Neural progenitor cell (in vitro differentiated cells): Measurements from ENCODE around the gene DDC. TPM values are rescaled to one million over a fixed set of nuclear protein-coding genes. Genes with fewer than 3 reads are reported as not detected.
"Not testable (repeated sequence)": the region's sequence is repeated elsewhere in the genome, so short reads cannot be mapped to it uniquely, and the experiment has no call there.

Experiments
- DNase-seq: peaks from one replicate; pipeline ENCODE4 v3.0.0-alpha.2; 2016; ENCODE audit warnings: low spot score
- H2AFZ ChIP-seq: fragments of 200-600 bp; sonication (generic); replicated peaks from 2 replicates; pipeline ENCODE4 v1.6.1; 2016; ENCODE audit warnings: antibody characterized with exemption
- H3F3A ChIP-seq: fragments of 200-600 bp; sonication (generic); 2 replicates; pipeline ENCODE4 v1.6.1; 2016; ENCODE audit warnings: antibody characterized with exemption, low read depth
- H3K27ac ChIP-seq: fragments of 200-600 bp; sonication (generic); 2 replicates; pipeline ENCODE4 v1.5.1; 2016; ENCODE audit warnings: mild to moderate bottlenecking
- H3K27me3 ChIP-seq: fragments of 200-600 bp; sonication (generic); 2 replicates; pipeline ENCODE4 v1.6.1; 2016; ENCODE audit warnings: mild to moderate bottlenecking, moderate library complexity
- H3K36me3 ChIP-seq: fragments of 200-600 bp; sonication (generic); 2 replicates; pipeline ENCODE4 v1.5.1; 2016
- H3K4me1 ChIP-seq: fragments of 200-600 bp; sonication (generic); 2 replicates; pipeline ENCODE4 v1.6.1; 2016; ENCODE audit warnings: mixed run types
- H3K4me2 ChIP-seq: fragments of 200-600 bp; sonication (generic); 2 replicates; pipeline ENCODE4 v1.6.1; 2016
- H3K4me3 ChIP-seq: fragments of 200-600 bp; sonication (generic); 2 replicates; pipeline ENCODE4 v1.5.1; 2016
- H3K79me2 ChIP-seq: fragments of 200-600 bp; sonication (generic); 2 replicates; pipeline ENCODE4 v1.6.1; 2016; ENCODE audit warnings: low read depth
- H3K9ac ChIP-seq: fragments of 200-600 bp; sonication (generic); 2 replicates; pipeline ENCODE4 v1.6.1; 2016
- H3K9me3 ChIP-seq: fragments of 200-600 bp; sonication (generic); 2 replicates; pipeline ENCODE4 v1.5.1; 2016; ENCODE audit warnings: low read depth
- H4K20me1 ChIP-seq: fragments of 200-600 bp; sonication (generic); 2 replicates; pipeline ENCODE4 v1.6.1; 2016; ENCODE audit warnings: low read depth
- H3K27ac Mint-ChIP-seq: 3 replicates; pipeline ENCODE4 v1.8.0; 2021; ENCODE audit warnings: mixed read lengths
- H3K27me3 Mint-ChIP-seq: 2 replicates; pipeline ENCODE4 v1.8.0; 2022; ENCODE audit warnings: low read depth, mild to moderate bottlenecking, inconsistent platforms, moderate library complexity, mixed read lengths; ENCODE audit not compliant: insufficient read depth
- H3K36me3 Mint-ChIP-seq: 3 replicates; pipeline ENCODE4 v1.8.0; 2021; ENCODE audit warnings: mixed read lengths
- H3K4me1 Mint-ChIP-seq: 3 replicates; pipeline ENCODE4 v1.8.0; 2021; ENCODE audit warnings: mixed read lengths
- H3K4me3 Mint-ChIP-seq: 3 replicates; pipeline ENCODE4 v1.8.0; 2021; ENCODE audit warnings: mild to moderate bottlenecking, moderate library complexity, mixed read lengths
- H3K9me3 Mint-ChIP-seq: 3 replicates; pipeline ENCODE4 v1.8.0; 2020; ENCODE audit warnings: mixed read lengths
- EZH2 ChIP-seq: fragments of 200-600 bp; sonication (generic); IDR thresholded peaks from 2 replicates; pipeline ENCODE4 v1.6.1; 2017; ENCODE audit warnings: antibody characterized with exemption, mild to moderate bottlenecking, moderate library complexity
- EZH2phosphoT487 ChIP-seq: fragments of 200-600 bp; sonication (generic); IDR thresholded peaks from 2 replicates; pipeline ENCODE4 v1.6.1; 2017; ENCODE audit warnings: antibody characterized with exemption
- total RNA-seq: library from RNA; depleted of rRNA; stranded (reverse); fragments of >200 nt; gene quantifications from 2 replicates; pipeline ENCODE4 v1.2.3, GENCODE V29; 2015; ENCODE audit warnings: low replicate concordance
- TF ChIP-seq, protein P1 (sequence below): fragments of 200-600 bp; sonication (generic); IDR thresholded peaks from 2 replicates; pipeline ENCODE4 v1.5.1; 2017; ENCODE audit warnings: antibody characterized with exemption, mild to moderate bottlenecking

Gene DDC
- total RNA-seq, 1 donor from 2014 or later: not detected

DNA sequence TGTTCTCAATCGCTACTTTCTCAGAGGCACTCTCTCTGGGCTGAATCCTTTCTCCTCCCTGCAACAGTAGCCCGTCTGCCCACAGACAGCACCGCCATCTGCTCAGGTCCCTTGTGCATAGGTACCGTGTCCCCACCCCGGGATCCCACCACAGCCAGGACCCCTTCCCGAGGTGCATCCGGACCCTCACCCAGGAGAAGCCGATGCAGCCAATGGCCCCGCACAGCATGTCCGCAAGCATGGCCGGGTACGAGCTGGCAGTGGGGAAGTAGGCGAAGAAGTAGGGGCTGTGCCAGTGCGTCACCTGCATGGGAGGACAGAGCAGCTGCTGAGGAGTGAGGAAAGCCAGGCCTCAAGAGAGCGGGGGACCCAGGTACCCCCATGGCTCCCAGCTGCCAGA lies 25.5 kb downstream of the DDC start:
- no peak overlapping the region for H3K9ac ChIP-seq
- H4K20me1 ChIP-seq: no peaks in the 10 kb centered on the region
- H3K4me3 Mint-ChIP-seq: no peak overlapping the region
- H3K27ac Mint-ChIP-seq: no peak overlapping the region
- H3K9me3 Mint-ChIP-seq: peaks cover 2% of the 10 kb centered on the region
- no peak overlapping the region for H3K4me2 ChIP-seq
- no peak overlapping the region for H2AFZ ChIP-seq
- no peaks in the 10 kb centered on the region for H3K9me3 ChIP-seq
- H3K27me3 Mint-ChIP-seq: peaks cover 3% of the 10 kb centered on the region
- no peak overlapping the region for H3K27ac ChIP-seq
- H3K79me2 ChIP-seq: no peaks in the 10 kb centered on the region
- TF ChIP-seq EZH2 (no peak), EZH2phosphoT487 (no peak)
- TF ChIP-seq, protein P1, sequence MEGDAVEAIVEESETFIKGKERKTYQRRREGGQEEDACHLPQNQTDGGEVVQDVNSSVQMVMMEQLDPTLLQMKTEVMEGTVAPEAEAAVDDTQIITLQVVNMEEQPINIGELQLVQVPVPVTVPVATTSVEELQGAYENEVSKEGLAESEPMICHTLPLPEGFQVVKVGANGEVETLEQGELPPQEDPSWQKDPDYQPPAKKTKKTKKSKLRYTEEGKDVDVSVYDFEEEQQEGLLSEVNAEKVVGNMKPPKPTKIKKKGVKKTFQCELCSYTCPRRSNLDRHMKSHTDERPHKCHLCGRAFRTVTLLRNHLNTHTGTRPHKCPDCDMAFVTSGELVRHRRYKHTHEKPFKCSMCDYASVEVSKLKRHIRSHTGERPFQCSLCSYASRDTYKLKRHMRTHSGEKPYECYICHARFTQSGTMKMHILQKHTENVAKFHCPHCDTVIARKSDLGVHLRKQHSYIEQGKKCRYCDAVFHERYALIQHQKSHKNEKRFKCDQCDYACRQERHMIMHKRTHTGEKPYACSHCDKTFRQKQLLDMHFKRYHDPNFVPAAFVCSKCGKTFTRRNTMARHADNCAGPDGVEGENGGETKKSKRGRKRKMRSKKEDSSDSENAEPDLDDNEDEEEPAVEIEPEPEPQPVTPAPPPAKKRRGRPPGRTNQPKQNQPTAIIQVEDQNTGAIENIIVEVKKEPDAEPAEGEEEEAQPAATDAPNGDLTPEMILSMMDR: no peak
- H3K4me3 ChIP-seq: no peak overlapping the region
- H3K36me3 Mint-ChIP-seq: no peaks in the 10 kb centered on the region
- no peak for DNase-seq
- no peaks in the 10 kb centered on the region for H3F3A ChIP-seq
- H3K36me3 ChIP-seq: no peaks in the 10 kb centered on the region
- H3K4me1 Mint-ChIP-seq: peaks cover 13% of the 10 kb centered on the region
- H3K4me1 ChIP-seq: peaks cover 8% of the 10 kb centered on the region
- H3K27me3 ChIP-seq: no peaks in the 10 kb centered on the region

GRCh38 chr7:50538478-50538877 lies 26.7 kb downstream of the DDC start:
- no peaks in the 10 kb centered on the region for H4K20me1 ChIP-seq

DNA sequence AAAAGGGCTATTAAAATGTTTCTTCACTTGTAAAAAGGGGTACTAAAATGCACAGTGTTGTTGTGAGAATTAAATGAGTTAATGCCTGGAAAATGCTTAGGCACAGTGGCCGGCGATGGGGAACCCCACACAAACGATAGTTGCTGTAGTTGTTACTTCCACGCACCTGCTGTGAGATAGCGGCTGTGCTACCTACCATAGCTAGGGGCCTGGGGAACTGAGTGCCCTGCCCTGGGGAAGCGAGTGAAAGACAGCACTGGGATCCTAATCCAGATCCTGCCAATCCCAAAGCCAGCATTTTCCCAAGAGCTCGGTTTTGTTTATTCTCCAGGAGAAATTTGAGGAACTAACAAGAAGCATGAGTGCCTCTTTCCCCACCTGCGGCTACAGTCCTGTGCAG lies 27.8 kb downstream of the DDC start:
- Histone ChIP-seq H3K9ac (no peak overlapping the region), H2AFZ (no peak overlapping the region), H3K27me3 (no peaks in the 10 kb centered on the region), H3K27ac (no peak overlapping the region), H3F3A (no peaks in the 10 kb centered on the region), H3K9me3 (no peaks in the 10 kb centered on the region), H3K4me1 (peaks cover 7% of the 10 kb centered on the region), H3K4me2 (no peak overlapping the region), H3K4me3 (no peak overlapping the region), H3K79me2 (no peaks in the 10 kb centered on the region), H4K20me1 (no peaks in the 10 kb centered on the region), H3K36me3 (no peaks in the 10 kb centered on the region)
- Mint-ChIP-seq H3K36me3 (no peaks in the 10 kb centered on the region), H3K9me3 (peaks cover 2% of the 10 kb centered on the region), H3K27ac (no peak overlapping the region), H3K4me3 (no peak overlapping the region), H3K27me3 (peaks cover 3% of the 10 kb centered on the region), H3K4me1 (peaks cover 12% of the 10 kb centered on the region)
- TF ChIP-seq, protein P1: no peak
- TF ChIP-seq EZH2phosphoT487 (no peak), EZH2 (no peak)
- no peak for DNase-seq

More at GRCh38 chr7:50538478-50538877, 26.7 kb downstream of the DDC start:
- Mint-ChIP-seq H3K27me3 (peaks cover 3% of the 10 kb centered on the region), H3K4me3 (no peak overlapping the region), H3K9me3 (peaks cover 2% of the 10 kb centered on the region), H3K36me3 (no peaks in the 10 kb centered on the region), H3K4me1 (peaks cover 13% of the 10 kb centered on the region), H3K27ac (peak overlapping the region; percentile 82)
- peaks cover 8% of the 10 kb centered on the region for H3K4me1 ChIP-seq
- no peaks in the 10 kb centered on the region for H3K36me3 ChIP-seq
- H3K27ac ChIP-seq: no peak overlapping the region
- H3F3A ChIP-seq: no peaks in the 10 kb centered on the region
- no peak overlapping the region for H3K9ac ChIP-seq
- TF ChIP-seq, protein P1: no peak
- no peak for TF ChIP-seq EZH2phosphoT487
- H3K79me2 ChIP-seq: no peaks in the 10 kb centered on the region
- H3K4me2 ChIP-seq: no peak overlapping the region
- no peak overlapping the region for H3K4me3 ChIP-seq
- H2AFZ ChIP-seq: no peak overlapping the region
- no peak for DNase-seq
- no peaks in the 10 kb centered on the region for H3K27me3 ChIP-seq
- no peaks in the 10 kb centered on the region for H3K9me3 ChIP-seq

DNA sequence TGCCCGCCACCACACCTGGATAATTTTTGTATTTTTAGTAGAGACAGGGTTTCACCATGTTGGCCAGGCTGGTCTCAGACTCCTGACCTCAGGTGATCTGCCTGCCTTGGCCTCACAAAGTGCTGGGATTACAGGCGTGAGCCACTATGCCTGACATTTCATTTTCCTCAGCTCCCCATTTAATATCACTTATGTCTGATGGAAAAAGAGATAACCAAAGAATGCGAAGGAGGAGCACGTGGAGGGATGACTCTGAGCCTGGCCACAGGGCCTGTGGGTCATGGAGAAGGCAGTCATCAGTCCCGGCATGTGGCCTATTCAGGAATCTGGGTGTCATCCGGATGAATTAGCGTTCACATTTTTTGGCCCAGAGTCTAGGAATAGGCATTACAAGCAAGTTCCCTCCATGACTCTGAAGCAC lies 29.9 kb downstream of the DDC start:
- DNase-seq, H3K27me3 ChIP-seq, H4K20me1 ChIP-seq, H3K27me3 Mint-ChIP-seq, H3K4me3 Mint-ChIP-seq, H3F3A ChIP-seq, H3K27ac Mint-ChIP-seq, H2AFZ ChIP-seq, H3K36me3 Mint-ChIP-seq, H3K4me3 ChIP-seq, H3K79me2 ChIP-seq, H3K9me3 Mint-ChIP-seq, H3K9ac ChIP-seq, H3K27ac ChIP-seq, H3K36me3 ChIP-seq, H3K9me3 ChIP-seq, H3K4me1 ChIP-seq, H3K4me2 ChIP-seq: not testable (repeated sequence)
- peaks cover 21% of the 10 kb centered on the region for H3K4me1 Mint-ChIP-seq
